ENCODE results near the gene LUC7L3.

LUC7L3 gene

DNA sequence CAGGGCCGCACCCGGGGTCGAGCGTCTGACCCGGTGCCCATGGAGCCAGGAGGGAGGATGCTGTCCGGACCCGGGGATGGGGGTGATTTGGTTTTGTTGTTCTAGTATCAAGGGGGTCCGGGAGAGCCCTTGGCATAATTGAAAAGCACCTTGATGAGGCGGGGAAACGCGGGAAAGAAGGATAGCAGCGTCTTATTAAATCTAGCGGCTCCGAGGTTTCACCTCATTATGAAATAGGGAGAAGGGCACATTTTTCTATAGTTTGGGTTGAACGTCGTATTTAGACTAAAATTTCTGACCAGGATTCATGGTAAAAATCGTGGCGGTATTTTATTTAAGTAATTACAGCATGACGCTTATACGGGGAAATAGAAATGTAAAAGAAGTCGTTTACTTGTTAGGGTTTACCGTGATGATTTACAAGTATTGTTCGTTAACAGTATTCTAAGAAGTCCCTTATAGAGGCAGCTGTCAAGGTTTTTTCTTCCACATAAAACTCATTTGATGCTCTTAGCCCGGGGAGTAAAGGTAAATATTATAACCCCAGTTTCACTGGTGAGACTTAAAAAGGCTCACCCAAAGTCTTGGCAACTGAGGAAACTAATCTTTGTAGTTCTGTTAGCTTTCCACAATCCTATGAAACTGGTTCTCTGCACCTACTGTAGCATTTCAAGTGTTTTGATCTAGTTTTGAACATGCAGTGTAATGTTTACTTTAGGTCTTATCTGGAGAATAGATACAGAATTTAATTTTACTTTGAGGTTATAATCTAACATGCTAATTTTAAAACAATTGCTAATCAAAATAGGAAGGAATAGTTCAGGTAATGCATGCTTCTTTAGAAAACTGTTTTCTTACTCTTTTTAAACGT, 756 bp downstream of the LUC7L3 start:
- Histone ChIP-seq H3K36me3 (ENCODE audit: control insufficient read depth in 2 of 2, insufficient read depth in 1 of 2, low read length in 2 of 2) (peaks cover 11 to 12% of the 10 kb centered on the region in 2 experiments; a peak in 2 of 3 replicates), H3K4me3 (ENCODE audit: low read depth, low read length) (peak overlapping the region; percentile 98), H3K9me3 (ENCODE audit: control insufficient read depth, insufficient read depth, low read depth, low read length) (no peaks in the 10 kb centered on the region), H3K27ac (ENCODE audit: extremely low read depth, low read depth, low read length) (peak overlapping the region; percentile 97), H3K4me1 (ENCODE audit: control insufficient read depth, insufficient read depth, low read length) (peaks cover 22% of the 10 kb centered on the region)
- ChIA-PET POLR2A (interaction anchor here (0.5 to 1.4 kb wide), 12 partner anchors 12 to 323 kb away, joined by 3 to 46 read pairs (median 5); partner anchors contain the start of genes ANKRD40, CACNA1G and LRRC59), CTCF (interaction anchor here (1.1 kb wide), 1 partner anchor 94 kb away, joined by 3 read pairs; no protein-coding TSS in a partner anchor)
- peak; percentile 5; the same call in 1 of the 2 replicates for TF ChIP-seq BCL11A (tag by site-specific recombination; IDR thresholded peaks at IDR 0.05; ENCODE audit: low read depth)
- TF ChIP-seq, protein P1, sequence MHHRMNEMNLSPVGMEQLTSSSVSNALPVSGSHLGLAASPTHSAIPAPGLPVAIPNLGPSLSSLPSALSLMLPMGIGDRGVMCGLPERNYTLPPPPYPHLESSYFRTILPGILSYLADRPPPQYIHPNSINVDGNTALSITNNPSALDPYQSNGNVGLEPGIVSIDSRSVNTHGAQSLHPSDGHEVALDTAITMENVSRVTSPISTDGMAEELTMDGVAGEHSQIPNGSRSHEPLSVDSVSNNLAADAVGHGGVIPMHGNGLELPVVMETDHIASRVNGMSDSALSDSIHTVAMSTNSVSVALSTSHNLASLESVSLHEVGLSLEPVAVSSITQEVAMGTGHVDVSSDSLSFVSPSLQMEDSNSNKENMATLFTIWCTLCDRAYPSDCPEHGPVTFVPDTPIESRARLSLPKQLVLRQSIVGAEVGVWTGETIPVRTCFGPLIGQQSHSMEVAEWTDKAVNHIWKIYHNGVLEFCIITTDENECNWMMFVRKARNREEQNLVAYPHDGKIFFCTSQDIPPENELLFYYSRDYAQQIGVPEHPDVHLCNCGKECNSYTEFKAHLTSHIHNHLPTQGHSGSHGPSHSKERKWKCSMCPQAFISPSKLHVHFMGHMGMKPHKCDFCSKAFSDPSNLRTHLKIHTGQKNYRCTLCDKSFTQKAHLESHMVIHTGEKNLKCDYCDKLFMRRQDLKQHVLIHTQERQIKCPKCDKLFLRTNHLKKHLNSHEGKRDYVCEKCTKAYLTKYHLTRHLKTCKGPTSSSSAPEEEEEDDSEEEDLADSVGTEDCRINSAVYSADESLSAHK (tag by site-specific recombination; IDR thresholded peaks at IDR 0.05), result peak; percentile 49; the same call in 1 of the 2 replicates
- no peak for TF ChIP-seq ZNF423 (tag by site-specific recombination; IDR thresholded peaks at IDR 0.05)
- TF ChIP-seq, protein P2, sequence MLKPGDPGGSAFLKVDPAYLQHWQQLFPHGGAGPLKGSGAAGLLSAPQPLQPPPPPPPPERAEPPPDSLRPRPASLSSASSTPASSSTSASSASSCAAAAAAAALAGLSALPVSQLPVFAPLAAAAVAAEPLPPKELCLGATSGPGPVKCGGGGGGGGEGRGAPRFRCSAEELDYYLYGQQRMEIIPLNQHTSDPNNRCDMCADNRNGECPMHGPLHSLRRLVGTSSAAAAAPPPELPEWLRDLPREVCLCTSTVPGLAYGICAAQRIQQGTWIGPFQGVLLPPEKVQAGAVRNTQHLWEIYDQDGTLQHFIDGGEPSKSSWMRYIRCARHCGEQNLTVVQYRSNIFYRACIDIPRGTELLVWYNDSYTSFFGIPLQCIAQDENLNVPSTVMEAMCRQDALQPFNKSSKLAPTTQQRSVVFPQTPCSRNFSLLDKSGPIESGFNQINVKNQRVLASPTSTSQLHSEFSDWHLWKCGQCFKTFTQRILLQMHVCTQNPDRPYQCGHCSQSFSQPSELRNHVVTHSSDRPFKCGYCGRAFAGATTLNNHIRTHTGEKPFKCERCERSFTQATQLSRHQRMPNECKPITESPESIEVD (tag by site-specific recombination; IDR thresholded peaks at IDR 0.05), result peak; percentile 58; the same call in 1 of the 2 replicates
- TF ChIP-seq ZNF394 (tag by site-specific recombination; IDR thresholded peaks at IDR 0.05; ENCODE audit: borderline replicate concordance), result 0 out of 2 replicates have a peak, but pooled peaks have one; percentile 28
- no peak for TF ChIP-seq SALL2 (tag by site-specific recombination; IDR thresholded peaks at IDR 0.05; ENCODE audit: borderline replicate concordance)
- TF ChIP-seq ZNF302 (tag by site-specific recombination; IDR thresholded peaks at IDR 0.05; ENCODE audit: low read depth), result no peak
- TF ChIP-seq, protein P3, sequence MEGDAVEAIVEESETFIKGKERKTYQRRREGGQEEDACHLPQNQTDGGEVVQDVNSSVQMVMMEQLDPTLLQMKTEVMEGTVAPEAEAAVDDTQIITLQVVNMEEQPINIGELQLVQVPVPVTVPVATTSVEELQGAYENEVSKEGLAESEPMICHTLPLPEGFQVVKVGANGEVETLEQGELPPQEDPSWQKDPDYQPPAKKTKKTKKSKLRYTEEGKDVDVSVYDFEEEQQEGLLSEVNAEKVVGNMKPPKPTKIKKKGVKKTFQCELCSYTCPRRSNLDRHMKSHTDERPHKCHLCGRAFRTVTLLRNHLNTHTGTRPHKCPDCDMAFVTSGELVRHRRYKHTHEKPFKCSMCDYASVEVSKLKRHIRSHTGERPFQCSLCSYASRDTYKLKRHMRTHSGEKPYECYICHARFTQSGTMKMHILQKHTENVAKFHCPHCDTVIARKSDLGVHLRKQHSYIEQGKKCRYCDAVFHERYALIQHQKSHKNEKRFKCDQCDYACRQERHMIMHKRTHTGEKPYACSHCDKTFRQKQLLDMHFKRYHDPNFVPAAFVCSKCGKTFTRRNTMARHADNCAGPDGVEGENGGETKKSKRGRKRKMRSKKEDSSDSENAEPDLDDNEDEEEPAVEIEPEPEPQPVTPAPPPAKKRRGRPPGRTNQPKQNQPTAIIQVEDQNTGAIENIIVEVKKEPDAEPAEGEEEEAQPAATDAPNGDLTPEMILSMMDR (tag by site-specific recombination; IDR thresholded peaks at IDR 0.05), result 0 out of 2 replicates have a peak, but pooled peaks have one; percentile 5
- TF ChIP-seq TCF7L2 (IDR thresholded peaks at IDR 0.05; ENCODE audit: borderline replicate concordance, low read depth, low read length), result no peak
- TF ChIP-seq ZNF324 (tag by site-specific recombination; IDR thresholded peaks at IDR 0.05), result 0 out of 2 replicates have a peak, but pooled peaks have one; percentile 11
- no peak for TF ChIP-seq ZNF473 (tag by site-specific recombination; IDR thresholded peaks at IDR 0.05)
- peak; percentile 43; the same call in 1 of the 2 replicates for TF ChIP-seq ZBTB20 (tag by site-specific recombination; IDR thresholded peaks at IDR 0.05)
- TF ChIP-seq MEIS1 (CRISPR knock-in tag; IDR thresholded peaks at IDR 0.05; ENCODE audit: borderline replicate concordance), result no peak
- no peak for TF ChIP-seq ZNF174 (tag by site-specific recombination; IDR thresholded peaks at IDR 0.05)
- TF ChIP-seq ZNF2 (tag by site-specific recombination; IDR thresholded peaks at IDR 0.05), result 0 out of 2 replicates have a peak, but pooled peaks have one; percentile 27
